Chondrocyte (in vitro differentiated cells): ENCODE measurements around the gene SERPINB1. TPM values are rescaled to one million over a fixed set of nuclear protein-coding genes. Genes with fewer than 3 reads are reported as not detected.

Experiments
- DNase-seq: peaks from one replicate; pipeline ENCODE4 v3.0.0; 2021; ENCODE audit warnings: mixed read lengths, low spot score
- H3K27ac Mint-ChIP-seq: one replicate; pipeline ENCODE4 v1.8.0; 2021; ENCODE audit warnings: mild to moderate bottlenecking, moderate library complexity, mixed read lengths; ENCODE audit not compliant: unreplicated experiment
- H3K27me3 Mint-ChIP-seq: 2 replicates; pipeline ENCODE4 v1.8.0; 2021; ENCODE audit warnings: low read depth, mixed read lengths
- H3K36me3 Mint-ChIP-seq: 2 replicates; pipeline ENCODE4 v1.8.0; 2021; ENCODE audit warnings: low read depth, mixed read lengths
- H3K4me1 Mint-ChIP-seq: 2 replicates; pipeline ENCODE4 v1.8.0; 2021; ENCODE audit warnings: low read depth, mild to moderate bottlenecking, mixed read lengths
- H3K4me3 Mint-ChIP-seq: one replicate; pipeline ENCODE4 v1.8.0; 2021; ENCODE audit warnings: mild to moderate bottlenecking, moderate library complexity, mixed read lengths; ENCODE audit not compliant: unreplicated experiment
- H3K9me3 Mint-ChIP-seq: 2 replicates; pipeline ENCODE4 v1.8.0; 2021; ENCODE audit warnings: low read depth, mixed read lengths
- total RNA-seq: library from RNA; stranded (reverse); gene quantifications from 3 replicates; pipeline ENCODE4 v1.2.1, GENCODE V29; 2021
- TF ChIP-seq, protein P1 (sequence below): fragments of 200-600 bp; sonication (generic); IDR thresholded peaks from 2 replicates; pipeline ENCODE4 v1.5.0; 2021; ENCODE audit warnings: antibody characterized with exemption, mild to moderate bottlenecking, moderate library complexity

Gene SERPINB1
- total RNA-seq, 1 donor from 2014 or later: 9.1 TPM

DNA sequence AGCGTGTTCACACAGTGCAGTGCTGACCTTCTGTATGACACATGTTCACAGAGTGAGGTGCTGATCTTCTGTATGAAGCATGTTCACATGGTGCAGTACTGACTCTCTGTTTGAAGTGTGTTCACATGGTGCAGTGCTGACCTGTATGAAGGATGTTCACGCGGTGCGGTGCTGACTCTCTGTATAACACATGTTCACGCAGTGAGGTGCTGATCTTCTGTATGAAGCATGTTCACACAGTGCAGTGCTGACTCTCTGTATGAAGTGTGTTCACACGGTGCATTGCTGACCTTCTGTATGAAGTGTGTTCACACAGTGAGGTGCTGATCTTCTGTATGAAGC, 10.8 kb upstream of the SERPINB1 start:
- Mint-ChIP-seq H3K9me3 (no peaks in the 10 kb centered on the region), H3K27ac (no peak overlapping the region), H3K36me3 (no peaks in the 10 kb centered on the region), H3K27me3 (no peaks in the 10 kb centered on the region), H3K4me1 (peaks cover 30% of the 10 kb centered on the region), H3K4me3 (no peak overlapping the region)
- DNase-seq: no peak
- TF ChIP-seq, protein P1, sequence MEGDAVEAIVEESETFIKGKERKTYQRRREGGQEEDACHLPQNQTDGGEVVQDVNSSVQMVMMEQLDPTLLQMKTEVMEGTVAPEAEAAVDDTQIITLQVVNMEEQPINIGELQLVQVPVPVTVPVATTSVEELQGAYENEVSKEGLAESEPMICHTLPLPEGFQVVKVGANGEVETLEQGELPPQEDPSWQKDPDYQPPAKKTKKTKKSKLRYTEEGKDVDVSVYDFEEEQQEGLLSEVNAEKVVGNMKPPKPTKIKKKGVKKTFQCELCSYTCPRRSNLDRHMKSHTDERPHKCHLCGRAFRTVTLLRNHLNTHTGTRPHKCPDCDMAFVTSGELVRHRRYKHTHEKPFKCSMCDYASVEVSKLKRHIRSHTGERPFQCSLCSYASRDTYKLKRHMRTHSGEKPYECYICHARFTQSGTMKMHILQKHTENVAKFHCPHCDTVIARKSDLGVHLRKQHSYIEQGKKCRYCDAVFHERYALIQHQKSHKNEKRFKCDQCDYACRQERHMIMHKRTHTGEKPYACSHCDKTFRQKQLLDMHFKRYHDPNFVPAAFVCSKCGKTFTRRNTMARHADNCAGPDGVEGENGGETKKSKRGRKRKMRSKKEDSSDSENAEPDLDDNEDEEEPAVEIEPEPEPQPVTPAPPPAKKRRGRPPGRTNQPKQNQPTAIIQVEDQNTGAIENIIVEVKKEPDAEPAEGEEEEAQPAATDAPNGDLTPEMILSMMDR: no peak

DNA sequence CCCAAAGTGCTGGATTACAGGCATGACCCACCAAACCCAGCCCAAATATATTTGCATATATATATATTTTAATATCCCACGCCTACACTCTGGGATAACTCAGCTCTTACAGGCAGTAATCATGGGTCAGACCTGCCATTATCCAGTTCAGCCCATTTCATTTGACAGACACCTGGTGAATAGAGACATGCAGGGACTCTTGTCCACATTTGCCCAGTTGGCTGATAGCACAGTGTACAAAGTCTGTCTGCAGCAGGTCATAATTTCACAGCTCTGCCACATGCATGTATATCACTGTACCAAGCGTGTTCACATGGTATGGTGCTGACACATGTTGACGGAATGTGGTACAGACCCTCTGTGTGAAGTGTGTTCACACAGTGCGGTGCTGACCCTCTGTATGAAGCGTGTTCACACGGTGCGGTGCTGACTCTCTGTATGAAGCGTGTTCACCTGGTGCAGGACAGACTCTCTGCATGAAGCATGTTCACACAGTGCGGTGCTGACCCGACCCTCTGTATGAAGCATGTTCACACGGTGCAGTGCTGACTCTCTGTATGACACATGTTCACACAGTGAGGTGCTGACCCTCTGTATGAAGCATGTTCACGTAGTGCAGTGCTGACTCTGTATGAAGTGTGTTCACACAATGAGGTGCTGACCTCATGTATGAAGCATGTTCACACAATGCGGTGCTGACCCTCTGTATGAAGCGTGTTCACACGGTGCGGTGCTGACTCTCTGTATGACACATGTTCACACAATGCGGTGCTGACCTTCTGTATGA, 10.3 kb upstream of the SERPINB1 start:
- Mint-ChIP-seq H3K27me3 (no peaks in the 10 kb centered on the region), H3K4me3 (no peak overlapping the region), H3K4me1 (peaks cover 27% of the 10 kb centered on the region), H3K36me3 (no peaks in the 10 kb centered on the region), H3K9me3 (no peaks in the 10 kb centered on the region), H3K27ac (no peak overlapping the region)
- no peak for DNase-seq
- TF ChIP-seq, protein P1: no peak

DNA sequence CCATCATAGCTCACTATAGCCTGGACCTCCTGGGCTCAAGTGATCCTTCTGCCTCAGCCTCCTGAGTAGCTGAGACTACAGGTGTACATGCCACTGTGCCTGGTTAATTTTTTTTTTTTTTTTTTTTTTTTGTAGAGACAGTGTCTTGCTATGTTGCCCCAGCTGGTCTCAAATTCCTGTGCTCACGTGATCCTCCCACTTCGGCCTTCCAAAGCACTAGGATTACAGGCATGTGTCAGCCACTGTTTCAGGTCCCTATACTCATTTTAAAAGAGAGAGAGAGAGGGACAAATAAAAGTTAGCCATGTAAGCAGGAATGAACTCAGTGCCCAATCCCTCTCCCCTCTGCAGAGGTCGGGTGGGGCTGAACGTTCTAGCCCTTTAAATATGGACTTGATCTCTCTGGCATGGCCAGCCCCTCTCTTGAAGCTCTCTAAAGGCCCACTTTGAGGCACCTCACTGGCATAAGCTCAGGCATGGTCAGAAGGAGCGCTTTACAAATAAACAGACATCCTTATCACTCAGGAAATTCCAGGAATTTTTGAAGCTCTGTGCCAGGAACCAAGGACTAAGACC, 9.0 kb upstream of the SERPINB1 start:
- peaks cover 36% of the 10 kb centered on the region for H3K4me1 Mint-ChIP-seq
- peak overlapping the region; percentile 49 for H3K27ac Mint-ChIP-seq
- DNase-seq: no peak
- no peaks in the 10 kb centered on the region for H3K9me3 Mint-ChIP-seq
- H3K36me3 Mint-ChIP-seq: no peaks in the 10 kb centered on the region
- no peak overlapping the region for H3K4me3 Mint-ChIP-seq
- no peaks in the 10 kb centered on the region for H3K27me3 Mint-ChIP-seq
- TF ChIP-seq, protein P1: no peak

DNA sequence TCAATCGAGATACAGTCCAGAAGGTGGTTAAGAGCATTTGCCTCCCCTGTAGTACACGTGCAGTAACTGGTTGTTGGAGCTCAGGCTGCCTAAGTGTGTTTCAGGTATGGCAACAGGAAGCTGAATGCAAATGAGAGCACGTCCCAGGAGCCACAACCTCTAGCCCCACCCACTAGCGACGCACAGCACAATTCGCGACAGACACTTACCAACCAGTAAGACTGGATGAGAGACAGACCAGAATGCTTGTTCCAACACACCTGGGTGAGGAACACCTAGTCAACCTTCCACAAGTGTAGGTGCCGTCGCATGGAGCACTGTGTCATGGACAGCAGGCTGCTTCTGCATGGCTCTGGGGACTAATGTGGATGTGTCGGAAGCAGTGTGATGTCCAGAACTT, 7.2 kb upstream of the SERPINB1 start:
- H3K36me3 Mint-ChIP-seq: no peaks in the 10 kb centered on the region
- H3K4me1 Mint-ChIP-seq: peaks cover 24% of the 10 kb centered on the region
- no peak for DNase-seq
- TF ChIP-seq, protein P1: no peak
- no peak overlapping the region for H3K4me3 Mint-ChIP-seq
- H3K27me3 Mint-ChIP-seq: no peaks in the 10 kb centered on the region
- no peaks in the 10 kb centered on the region for H3K9me3 Mint-ChIP-seq
- no peak overlapping the region for H3K27ac Mint-ChIP-seq

DNA sequence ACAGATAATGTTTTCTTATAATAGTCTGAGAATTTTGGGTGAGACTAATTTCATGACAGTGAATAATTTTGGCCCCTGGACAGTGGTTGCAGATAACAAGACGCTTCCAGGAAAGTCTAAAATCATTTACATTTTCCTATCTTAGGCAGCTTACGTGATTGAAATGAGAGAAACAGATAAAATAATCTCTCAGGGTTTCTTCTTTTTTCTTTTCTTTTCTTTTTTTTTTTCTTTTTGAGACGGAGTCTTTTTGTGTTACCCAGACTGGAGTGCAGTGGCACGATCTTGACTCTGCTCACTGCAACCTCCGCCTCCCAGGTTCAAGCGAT, 4.2 kb upstream of the SERPINB1 start:
- no peaks in the 10 kb centered on the region for H3K36me3 Mint-ChIP-seq
- no peak overlapping the region for H3K4me3 Mint-ChIP-seq
- H3K27me3 Mint-ChIP-seq: no peaks in the 10 kb centered on the region
- H3K9me3 Mint-ChIP-seq: no peaks in the 10 kb centered on the region
- H3K27ac Mint-ChIP-seq: no peak overlapping the region
- peaks cover 26% of the 10 kb centered on the region for H3K4me1 Mint-ChIP-seq
- no peak for DNase-seq
- TF ChIP-seq, protein P1: no peak
